H1 (cell line): ENCODE measurements around the gene RPP25. TPM values are rescaled to one million over a fixed set of nuclear protein-coding genes. Genes with fewer than 3 reads are reported as not detected.

Experiments
- CTCF ChIA-PET: fragments of 300-600 bp; sonication (Branson Sonifier 250); formaldehyde crosslinking; loops from one replicate; lab custom pipeline; 2021; ENCODE audit not compliant: partially characterized antibody; lab: Charles Lee
- POLR2A ChIA-PET: fragments of 300-600 bp; sonication (Branson Sonifier 250); formaldehyde crosslinking; loops from one replicate; lab custom pipeline; 2021; ENCODE audit warnings: inconsistent platforms; ENCODE audit not compliant: partially characterized antibody; lab: Charles Lee
- DNase-seq, 2 experiments: peaks; one replicate each; pipeline versions ENCODE4 v3.0.0 to v3.0.0-alpha.2; 2010 to 2022; ENCODE audit warnings: low spot score in 2 of 2, low read depth in 1 of 2, mixed read lengths in 1 of 2
- FAIRE-seq: peaks from 2 replicates; lab custom pipeline; 2011; peaks lifted over from hg19 to GRCh38; lab: Jason Lieb, UNC
- H2AFZ ChIP-seq: 2 replicates; pipeline ENCODE4 v1.8.1; 2012; ENCODE audit warnings: low read length, inconsistent platforms
- H2AK5ac ChIP-seq: 2 replicates; pipeline ENCODE4 v1.6.1; 2013; ENCODE audit warnings: low read depth, low read length
- H2BK120ac ChIP-seq: replicated peaks from 2 replicates; pipeline ENCODE3; 2013; ENCODE audit warnings: low read depth, low read length, inconsistent platforms
- H2BK12ac ChIP-seq: 2 replicates; pipeline ENCODE4 v1.6.1; 2013; ENCODE audit warnings: low read depth, low read length
- H2BK15ac ChIP-seq: 2 replicates; pipeline ENCODE4 v1.6.1; 2013; ENCODE audit warnings: low read length
- H2BK20ac ChIP-seq: 2 replicates; pipeline ENCODE4 v1.6.1; 2013; ENCODE audit warnings: low read length
- H2BK5ac ChIP-seq: 2 replicates; pipeline ENCODE4 v1.6.1; 2013; ENCODE audit warnings: low read depth, low read length
- H3K14ac ChIP-seq: 2 replicates; pipeline ENCODE4 v1.6.1; 2013; ENCODE audit warnings: inconsistent platforms; ENCODE audit not compliant: insufficient read length
- H3K18ac ChIP-seq: 2 replicates; pipeline ENCODE4 v1.6.1; 2013; ENCODE audit warnings: low read length; ENCODE audit errors: extremely low read depth
- H3K23ac ChIP-seq: 2 replicates; pipeline ENCODE4 v1.6.1; 2013; ENCODE audit warnings: inconsistent platforms; ENCODE audit not compliant: insufficient read length
- H3K23me2 ChIP-seq: 2 replicates; pipeline ENCODE4 v1.6.1; 2013; ENCODE audit warnings: low read depth, low read length
- H3K27ac ChIP-seq: 2 replicates; pipeline ENCODE4 v1.6.1; 2011; ENCODE audit warnings: low read depth, low read length, inconsistent platforms
- H3K27me3 ChIP-seq, 4 experiments: replicated peaks in 1 of 4; 1 replicate in 1 of 4; 2 replicates in 3 of 4; pipeline versions ENCODE4 v1.6.1 to v1.8.1; 2011 to 2013; ENCODE audit warnings: low read length in 3 of 4, mild to moderate bottlenecking in 3 of 4, inconsistent platforms in 2 of 4, mixed read lengths in 2 of 4, moderate library complexity in 1 of 4; ENCODE audit not compliant: control insufficient read depth in 3 of 4, insufficient read depth in 3 of 4; ENCODE audit errors: extremely low read depth in 1 of 4
- H3K36me3 ChIP-seq, 4 experiments: 2 replicates each; pipeline versions ENCODE4 v1.6.1 to v1.8.1; 2011 to 2013; ENCODE audit warnings: mild to moderate bottlenecking in 4 of 4, low read length in 3 of 4, moderate library complexity in 2 of 4, control low read depth in 1 of 4, inconsistent platforms in 1 of 4; ENCODE audit not compliant: insufficient read depth in 4 of 4, control insufficient read depth in 2 of 4
- H3K4ac ChIP-seq: replicated peaks from 2 replicates; pipeline ENCODE3; 2013; ENCODE audit warnings: low read length, low read depth, mixed read lengths, inconsistent platforms; ENCODE audit not compliant: insufficient read length
- H3K4me1 ChIP-seq, 4 experiments: replicated peaks in 1 of 4; 1 replicate in 1 of 4; 2 replicates in 3 of 4; pipeline versions ENCODE4 v1.6.1 to v1.8.1; 2011 to 2013; ENCODE audit warnings: low read length in 3 of 4, inconsistent platforms in 2 of 4, mixed read lengths in 1 of 4; ENCODE audit not compliant: insufficient read depth in 4 of 4, control insufficient read depth in 3 of 4
- H3K4me2 ChIP-seq, 2 experiments: 2 replicates each; pipeline versions ENCODE4 v1.6.1 to v1.8.1; 2011 to 2013; ENCODE audit warnings: low read depth in 2 of 2, low read length in 2 of 2, control low read depth in 1 of 2, inconsistent platforms in 1 of 2, mild to moderate bottlenecking in 1 of 2; ENCODE audit not compliant: insufficient read depth in 1 of 2
- H3K4me3 ChIP-seq, 4 experiments: fragments of 200-600, 300-600 bp in 1 of 4; sonication (generic), shearing (Covaris generic), sonication (Bioruptor Twin) in 1 of 4; 2 replicates each; pipeline versions ENCODE4 v1.5.1 to v1.8.1; 2011 to 2016; ENCODE audit warnings: low read length in 4 of 4, low read depth in 3 of 4, control low read depth in 2 of 4, inconsistent platforms in 2 of 4, mild to moderate bottlenecking in 2 of 4, mixed read lengths in 1 of 4, moderate library complexity in 1 of 4; ENCODE audit not compliant: insufficient read depth in 2 of 4; ENCODE audit errors: extremely low read depth in 1 of 4
- H3K56ac ChIP-seq: replicated peaks from 2 replicates; pipeline ENCODE3; 2013; ENCODE audit warnings: low read depth, mild to moderate bottlenecking, mixed read lengths, low read length, inconsistent platforms; ENCODE audit not compliant: insufficient read length
- H3K79me1 ChIP-seq: 2 replicates; pipeline ENCODE4 v1.6.1; 2013; ENCODE audit warnings: low read depth, low read length, control low read depth
- H3K79me2 ChIP-seq, 2 experiments: 2 replicates each; pipeline versions ENCODE4 v1.6.1 to v1.8.1; 2012 to 2013; ENCODE audit warnings: low read length in 2 of 2, mild to moderate bottlenecking in 2 of 2, inconsistent platforms in 1 of 2; ENCODE audit not compliant: insufficient read depth in 2 of 2, control insufficient read depth in 1 of 2
- H3K9ac ChIP-seq, 4 experiments: replicated peaks in 1 of 4; 1 replicate in 1 of 4; 2 replicates in 3 of 4; pipeline versions ENCODE4 v1.6.1 to v1.8.1; 2011 to 2013; ENCODE audit warnings: low read depth in 3 of 4, low read length in 3 of 4, control low read depth in 2 of 4, mild to moderate bottlenecking in 2 of 4, moderate library complexity in 2 of 4, inconsistent platforms in 1 of 4; ENCODE audit errors: extremely low read depth in 1 of 4
- H3K9me3 ChIP-seq, 2 experiments: 2 replicates each; pipeline versions ENCODE4 v1.6.1 to v1.8.1; 2012 to 2013; ENCODE audit warnings: mild to moderate bottlenecking in 2 of 2, moderate library complexity in 2 of 2, control low read depth in 1 of 2, inconsistent platforms in 1 of 2, low read depth in 1 of 2, low read length in 1 of 2, mixed read lengths in 1 of 2; ENCODE audit not compliant: insufficient read depth in 2 of 2
- H4K20me1 ChIP-seq, 2 experiments: replicated peaks in 1 of 2; 2 replicates each; pipeline versions ENCODE3 to v1.8.1; 2011 to 2013; ENCODE audit warnings: inconsistent platforms in 2 of 2, low read length in 2 of 2, mild to moderate bottlenecking in 1 of 2; ENCODE audit not compliant: insufficient read depth in 2 of 2, control insufficient read depth in 1 of 2
- H4K5ac ChIP-seq: 2 replicates; pipeline ENCODE4 v1.6.1; 2013; ENCODE audit warnings: low read length, low read depth, mixed read lengths, inconsistent platforms; ENCODE audit not compliant: insufficient read length
- H4K8ac ChIP-seq: 2 replicates; pipeline ENCODE4 v1.8.0; 2013; ENCODE audit warnings: mild to moderate bottlenecking, moderate library complexity, low read length, inconsistent platforms; ENCODE audit not compliant: insufficient read depth; ENCODE audit errors: extremely low read depth
- H4K91ac ChIP-seq: replicated peaks from 2 replicates; pipeline ENCODE3; 2013; ENCODE audit warnings: low read length, mixed read lengths, inconsistent platforms; ENCODE audit not compliant: insufficient read length
- ASH2L ChIP-seq: fragments of 200-600, 300-600 bp; sonication (generic); IDR thresholded peaks from one replicate; pipeline ENCODE4 v1.7.1; 2017; ENCODE audit warnings: low read length
- EZH2 ChIP-seq: fragments of 200-600 bp; sonication (generic); IDR thresholded peaks from 2 replicates; pipeline ENCODE4 v1.7.1; 2012; ENCODE audit warnings: low read depth, mild to moderate bottlenecking, moderate library complexity, low read length, inconsistent platforms; ENCODE audit not compliant: severe bottlenecking
- GTF2F1 ChIP-seq: IDR thresholded peaks from 2 replicates; pipeline ENCODE4 v1.6.1; 2012; ENCODE audit warnings: low read depth, low read length, improper control_type of control experiment, borderline replicate concordance
- HDAC2 ChIP-seq, 2 experiments: fragments of 300-600 bp in 1 of 2; sonication (generic) in 1 of 2; IDR thresholded peaks; 2 replicates each; pipeline ENCODE4 v1.6.1; 2011 to 2012; ENCODE audit warnings: low read depth in 2 of 2, low read length in 2 of 2, mild to moderate bottlenecking in 2 of 2, moderate library complexity in 2 of 2, borderline replicate concordance in 1 of 2, inconsistent platforms in 1 of 2
- KDM1A ChIP-seq: fragments of 200-600, 300-600 bp; sonication (generic); IDR thresholded peaks from 2 replicates; pipeline ENCODE4 v1.7.1; 2016; ENCODE audit warnings: mild to moderate bottlenecking, low read length, borderline replicate concordance
- RNF2 ChIP-seq: fragments of 200-900, 300-1000 bp; sonication (generic); IDR thresholded peaks from 2 replicates; pipeline ENCODE4 v1.7.1; 2016; ENCODE audit warnings: borderline replicate concordance, low read depth, mild to moderate bottlenecking, antibody characterized with exemption, low read length; ENCODE audit not compliant: poor library complexity, severe bottlenecking; ENCODE audit errors: missing control alignments
- RXRA ChIP-seq: IDR thresholded peaks from 2 replicates; pipeline ENCODE4 v1.6.1; 2011; ENCODE audit warnings: low read depth, mild to moderate bottlenecking, low read length, moderate library complexity; ENCODE audit not compliant: insufficient read depth
- SIN3A ChIP-seq, 2 experiments: IDR thresholded peaks in 1 of 2; conservative IDR thresholded peaks in 1 of 2; 2 replicates each; pipeline ENCODE4 v1.6.1; 2011 to 2012; ENCODE audit warnings: low read length in 2 of 2, improper control_type of control experiment in 1 of 2, low read depth in 1 of 2, mild to moderate bottlenecking in 1 of 2
- WGBS, 2 experiments: shearing (Covaris generic) in 1 of 2; methylation state at CpG; one replicate each; pipeline versions ENCODE4 v1.1.6 to v1.1.7; 2013 to 2015; ENCODE audit warnings: low lambda C conversion rate in 2 of 2, mixed read lengths in 2 of 2, inconsistent platforms in 1 of 2, low coverage in 1 of 2, missing lambda C conversion rate in 1 of 2; ENCODE audit not compliant: insufficient replicate concordance in 2 of 2, insufficient coverage in 1 of 2, insufficient read length in 1 of 2; ENCODE audit errors: extremely low coverage in 1 of 2, missing lambda C conversion rate in 1 of 2; 5-methylcytosine and 5-hydroxymethylcytosine counted together
- polyA plus RNA-seq, 7 experiments: library from polyadenylated mRNA; depleted of rRNA in 3 of 7; stranded (reverse) in 5 of 7; unstranded in 2 of 7; fragments of >200 nt in 5 of 7; fragments of 200-250 nt in 2 of 7; gene quantifications; 1 replicate in 5 of 7; 2 replicates in 1 of 7; 4 replicates in 1 of 7; pipeline versions ENCODE4 v1.2.1 to v1.2.3, GENCODE V29; 2011 to 2013; ENCODE audit warnings: missing spikeins in 2 of 7, mixed read lengths in 2 of 7
- total RNA-seq: library from RNA; stranded (reverse); fragmentation: NEBNext Ultra II Directional; extraction: Animal tissue kit (Norgen Biotek cat#: 25700); gene quantifications from 2 replicates; pipeline ENCODE4 v1.2.1, GENCODE V29; 2021

Gene RPP25
- total and polyA plus RNA-seq, 2 of the 8 experiments (the other 6 are each of a cell fraction or from before 2014, with no cell fraction given): 17.4 to 19.8 TPM

- DNase-seq (peak in 1 of 2 experiments; percentile 59), FAIRE-seq (no peak)
- no peak overlapping the region for H4K91ac ChIP-seq
- H4K8ac ChIP-seq: 0 out of 2 replicates have a peak overlapping the region, but pooled peaks have one; percentile 45
- no peak overlapping the region for H3K23ac ChIP-seq
- H2BK120ac ChIP-seq: no peak overlapping the region
- no peak overlapping the region for H2BK20ac ChIP-seq
- POLR2A ChIA-PET: interaction anchor here (1.0 to 5.7 kb wide), 4 partner anchors 12 to 64 kb away, joined by 3 to 29 read pairs (median 5); partner anchors contain the start of genes COX5A and PPCDC
- no peak overlapping the region for H4K5ac ChIP-seq
- H2AK5ac ChIP-seq: peak overlapping the region; percentile 65; the same call in 1 of the 2 replicates
- no peak overlapping the region for H3K4ac ChIP-seq
- peaks cover 38% of the 10 kb centered on the region for H3K23me2 ChIP-seq
- peak overlapping the region; percentile 48; the same call in 1 of the 2 replicates for H3K18ac ChIP-seq
- H3K4me3 ChIP-seq: peak overlapping the region; percentile 60 to 77 (median 69)
- H3K9me3 ChIP-seq: no peaks in the 10 kb centered on the region
- H3K79me2 ChIP-seq: peaks cover 0 to 17% of the 10 kb centered on the region in 2 experiments; a peak in 2 of 4 replicates
- no peak overlapping the region for H2BK5ac ChIP-seq
- H3K27ac ChIP-seq: no peak overlapping the region
- H3K27me3 ChIP-seq: peaks cover 5 to 36% (median 33%) of the 10 kb centered on the region in 4 experiments
- no peaks in the 10 kb centered on the region for H3K36me3 ChIP-seq
- H3K14ac ChIP-seq: no peak overlapping the region
- CTCF ChIA-PET: interaction anchor here (0.6 to 4.6 kb wide), 7 partner anchors 9 to 190 kb away, joined by 3 to 20 read pairs (median 3); no protein-coding TSS in a partner anchor
- peaks cover 0 to 2% of the 10 kb centered on the region in 2 experiments for H4K20me1 ChIP-seq
- 2% methylated on average over 40 of the region's 47 CpGs; no CpG with 5 or more reads in 1 of the 2 experiments for WGBS, 2 experiments
- H3K4me2 ChIP-seq: peak overlapping the region; percentile 95 to 98
- H3K79me1 ChIP-seq: no peaks in the 10 kb centered on the region
- H3K9ac ChIP-seq: no peak overlapping the region
- no peak overlapping the region for H3K56ac ChIP-seq
- H2BK12ac ChIP-seq: peak overlapping the region; percentile 68; the same call in 1 of the 2 replicates
- H2BK15ac ChIP-seq: no peak overlapping the region
- H3K4me1 ChIP-seq: peaks cover 0 to 22% (median 13%) of the 10 kb centered on the region in 4 experiments; a peak in 6 of 7 replicates
- H2AFZ ChIP-seq: no peak overlapping the region
- TF ChIP-seq HDAC2 (IDR thresholded peaks at IDR 0.05; ENCODE audit: borderline replicate concordance in 1 of 2, low read depth in 2 of 2, low read length in 2 of 2): peak in 1 of 2 experiments; percentile 88; a peak in 2 of 4 replicates
- TF ChIP-seq KDM1A: peak; percentile 73; the same call in 1 of the 2 replicates
- TF ChIP-seq GTF2F1: no peak
- peak in 1 of 2 experiments; percentile 66; a peak in 1 of 4 replicates for TF ChIP-seq SIN3A (conservative IDR thresholded peaks at IDR 0.05 in 1 of 2, IDR thresholded peaks at IDR 0.05 in 1 of 2; ENCODE audit: low read depth in 1 of 2, low read length in 2 of 2)
- no peak for TF ChIP-seq RXRA
- peak; percentile 71 for TF ChIP-seq ASH2L
- peak; percentile 60 for TF ChIP-seq EZH2
- TF ChIP-seq RNF2: peak; percentile 40
These were observed 2.5 kb upstream of the RPP25 start for GRCh38 chr15:74958908-74959585.
